Measurements from ENCODE around the gene SLC25A40.
A peak's percentile ranks its signal among the peaks of the same experiment; 100 is the strongest.
"Not testable (repeated sequence)": the region's sequence is repeated elsewhere in the genome, so short reads cannot be mapped to it uniquely, and the experiment has no call there.

SLC25A40 gene

GRCh38 chr7:87877366-87878040 lies 1.3 kb upstream of the SLC25A40 start:
- ChIA-PET CTCF (interaction anchor here (0.6 kb wide), 1 partner anchor 331 kb away, joined by 3 read pairs; no protein-coding TSS in a partner anchor), POLR2A (ENCODE audit: low non-redundant PET) (no interaction called here)
- DNase-seq (ENCODE audit: low spot score): no peak
- peak overlapping the region; percentile 99 for H3K27ac ChIP-seq
- TF ChIP-seq CTCF (conservative IDR thresholded peaks at IDR 0.05; ENCODE audit: low read depth): no peak

- H3K27ac ChIP-seq: peak overlapping the region; percentile 99
- no peak for TF ChIP-seq CTCF (conservative IDR thresholded peaks at IDR 0.05; ENCODE audit: low read depth)
- DNase-seq (ENCODE audit: low spot score): peak; percentile 62
- POLR2A ChIA-PET (ENCODE audit: low non-redundant PET): no interaction called here
- CTCF ChIA-PET: no interaction called here
Measured at GRCh38 chr7:87876869-87877234, 692 bp upstream of the SLC25A40 start.

- peak; percentile 16 for DNase-seq (ENCODE audit: low spot score)
- ChIA-PET CTCF (no interaction called here), POLR2A (ENCODE audit: low non-redundant PET) (no interaction called here)
- H3K27ac ChIP-seq: peak overlapping the region; percentile 99
- TF ChIP-seq CTCF (conservative IDR thresholded peaks at IDR 0.05; ENCODE audit: low read depth): no peak
Measured at GRCh38 chr7:87875151-87876039, 765 bp downstream of the SLC25A40 start.

GRCh38 chr7:87874066-87874465 lies 2.1 kb downstream of the SLC25A40 start:
- DNase-seq (ENCODE audit: low spot score): no peak
- no peak overlapping the region for H3K27ac ChIP-seq
- CTCF ChIA-PET: no interaction called here
- POLR2A ChIA-PET (ENCODE audit: low non-redundant PET): no interaction called here
- TF ChIP-seq CTCF (conservative IDR thresholded peaks at IDR 0.05; ENCODE audit: low read depth): no peak

- DNase-seq (ENCODE audit: low spot score); H3K27ac ChIP-seq; POLR2A ChIA-PET (ENCODE audit: low non-redundant PET): not testable (repeated sequence)
- CTCF ChIA-PET: interaction anchor here (0.6 kb wide), 1 partner anchor 803 kb away, joined by 3 read pairs; no protein-coding TSS in a partner anchor
Measured at GRCh38 chr7:87873328-87873727, 2.8 kb downstream of the SLC25A40 start.

GRCh38 chr7:87872346-87872745 lies 3.8 kb downstream of the SLC25A40 start:
- ChIA-PET CTCF (no interaction called here), POLR2A (ENCODE audit: low non-redundant PET) (no interaction called here)
- DNase-seq (ENCODE audit: low spot score): no peak
- H3K27ac ChIP-seq: no peak overlapping the region
- TF ChIP-seq CTCF (conservative IDR thresholded peaks at IDR 0.05; ENCODE audit: low read depth): no peak

- CTCF ChIA-PET: interaction anchor here (0.6 to 1.0 kb wide), 2 partner anchors 73 to 216 kb away, joined by 3 to 4 read pairs; no protein-coding TSS in a partner anchor
- H3K27ac ChIP-seq: no peak overlapping the region
- POLR2A ChIA-PET (ENCODE audit: low non-redundant PET): no interaction called here
- no peak for DNase-seq (ENCODE audit: low spot score)
- no peak for TF ChIP-seq CTCF (conservative IDR thresholded peaks at IDR 0.05; ENCODE audit: low read depth)
Measured at GRCh38 chr7:87870471-87870870, 5.7 kb downstream of the SLC25A40 start.

GRCh38 chr7:87866533-87866932 lies 9.6 kb downstream of the SLC25A40 start:
- CTCF ChIA-PET; DNase-seq (ENCODE audit: low spot score); POLR2A ChIA-PET (ENCODE audit: low non-redundant PET); H3K27ac ChIP-seq: not testable (repeated sequence)

All from RWPE1 (cell line).